Measurements from ENCODE around the gene ZNF771. TPM values are rescaled to one million over a fixed set of nuclear protein-coding genes. Genes with fewer than 3 reads are reported as not detected.

The ZNF771 gene
- total and polyA plus RNA-seq, 9 of the 15 experiments (the other 6 are each of a cell fraction or from before 2014, with no cell fraction given): 1.5 to 12.6 (median 4.4) TPM

DNA sequence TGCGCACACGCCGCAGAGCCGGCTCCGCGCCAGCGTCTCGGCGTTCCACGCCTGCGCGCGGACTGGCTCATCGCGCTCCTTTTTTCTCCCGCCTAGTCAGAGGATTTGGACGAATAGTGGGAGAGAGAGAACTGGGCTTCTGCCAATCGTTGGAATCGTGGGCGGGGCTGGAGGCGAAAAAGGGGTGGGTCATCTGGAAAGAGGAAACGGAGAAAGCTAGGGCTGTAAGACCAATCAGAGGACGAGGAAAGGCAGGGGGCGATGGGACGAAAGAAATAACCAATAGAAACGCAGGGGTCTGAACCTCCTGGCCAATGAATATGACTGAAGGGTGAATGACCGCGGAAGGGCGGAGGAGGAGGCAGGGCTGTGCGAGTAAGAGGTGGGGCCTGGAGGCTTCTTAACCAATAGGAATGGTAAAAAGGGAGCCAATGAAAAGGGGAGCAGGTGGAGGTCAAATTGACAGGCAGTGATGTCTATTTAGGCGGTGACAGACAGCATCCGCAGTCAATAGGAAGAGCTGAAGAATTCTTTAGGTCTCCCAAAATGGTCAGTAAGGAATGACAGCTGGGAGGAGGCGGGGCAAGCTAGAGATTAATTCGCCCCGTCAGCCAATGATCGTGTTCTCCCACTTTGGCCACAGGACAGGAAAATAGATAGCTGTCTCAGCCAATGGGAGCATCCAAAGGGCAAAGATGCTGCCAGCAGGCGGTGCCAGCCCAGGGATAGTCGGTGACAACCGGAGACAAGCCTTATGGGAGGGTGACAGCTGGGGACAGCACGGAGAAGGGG is 36.8 kb upstream of the ZNF771 start, which contains the start of gene TBC1D10B (continued):
- peak; percentile 82 for TF ChIP-seq ETV5 (CRISPR knock-in tag; IDR thresholded peaks at IDR 0.05; ENCODE audit: low read depth)
- peak; percentile 98 for TF ChIP-seq MBD2 (IDR thresholded peaks at IDR 0.05; ENCODE audit: borderline replicate concordance, low read depth)
- no peak for TF ChIP-seq CREB1 (IDR thresholded peaks at IDR 0.05)
- peak; percentile 68 for TF ChIP-seq CREB1 (CRISPR knock-in tag; IDR thresholded peaks at IDR 0.05)
- TF ChIP-seq NR2C2 (CRISPR knock-in tag; IDR thresholded peaks at IDR 0.05): no peak
- peak; percentile 83 for TF ChIP-seq NR2C2 (tag; IDR thresholded peaks at IDR 0.05)
- TF ChIP-seq HMGN3 (IDR thresholded peaks at IDR 0.05; ENCODE audit: borderline replicate concordance, extremely low read depth, insufficient read length, low read depth, low read length): peak; percentile 60
- TF ChIP-seq LCOR (CRISPR knock-in tag; IDR thresholded peaks at IDR 0.05): peak; percentile 95
- TF ChIP-seq HCFC1 (IDR thresholded peaks at IDR 0.05; ENCODE audit: low read depth, low read length): peak; percentile 11; the same call in 1 of the 2 replicates
- TF ChIP-seq CBX3 (IDR thresholded peaks at IDR 0.05; ENCODE audit: borderline replicate concordance in 1 of 2, low read length in 2 of 2): no peak
- peak; percentile 50; the same call in 1 of the 2 replicates for TF ChIP-seq MYNN (IDR thresholded peaks at IDR 0.05)
- no peak for TF ChIP-seq MYNN (CRISPR knock-in tag; IDR thresholded peaks at IDR 0.05)
- peak; percentile 72; the same call in 1 of the 2 replicates for TF ChIP-seq MTA3 (IDR thresholded peaks at IDR 0.05; ENCODE audit: borderline replicate concordance)
- peak; percentile 77 for TF ChIP-seq SP2 (IDR thresholded peaks at IDR 0.05; ENCODE audit: extremely low read depth, low read depth, low read length, poor library complexity, severe bottlenecking)
- TF ChIP-seq, protein P1, sequence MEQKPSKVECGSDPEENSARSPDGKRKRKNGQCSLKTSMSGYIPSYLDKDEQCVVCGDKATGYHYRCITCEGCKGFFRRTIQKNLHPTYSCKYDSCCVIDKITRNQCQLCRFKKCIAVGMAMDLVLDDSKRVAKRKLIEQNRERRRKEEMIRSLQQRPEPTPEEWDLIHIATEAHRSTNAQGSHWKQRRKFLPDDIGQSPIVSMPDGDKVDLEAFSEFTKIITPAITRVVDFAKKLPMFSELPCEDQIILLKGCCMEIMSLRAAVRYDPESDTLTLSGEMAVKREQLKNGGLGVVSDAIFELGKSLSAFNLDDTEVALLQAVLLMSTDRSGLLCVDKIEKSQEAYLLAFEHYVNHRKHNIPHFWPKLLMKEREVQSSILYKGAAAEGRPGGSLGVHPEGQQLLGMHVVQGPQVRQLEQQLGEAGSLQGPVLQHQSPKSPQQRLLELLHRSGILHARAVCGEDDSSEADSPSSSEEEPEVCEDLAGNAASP (IDR thresholded peaks at IDR 0.05): no peak
- TF ChIP-seq MEIS2 (IDR thresholded peaks at IDR 0.05; ENCODE audit: partially characterized antibody): peak; percentile 99
- TF ChIP-seq FOSL1 (tag; conservative IDR thresholded peaks at IDR 0.05): no peak
- peak; percentile 70 to 84 for TF ChIP-seq FOXK2 (conservative IDR thresholded peaks at IDR 0.05 in 1 of 2, IDR thresholded peaks at IDR 0.05 in 1 of 2; ENCODE audit: low read depth in 2 of 2)
- peak; percentile 72 for TF ChIP-seq ELF1 (tag; IDR thresholded peaks at IDR 0.05)
- TF ChIP-seq, protein P2, sequence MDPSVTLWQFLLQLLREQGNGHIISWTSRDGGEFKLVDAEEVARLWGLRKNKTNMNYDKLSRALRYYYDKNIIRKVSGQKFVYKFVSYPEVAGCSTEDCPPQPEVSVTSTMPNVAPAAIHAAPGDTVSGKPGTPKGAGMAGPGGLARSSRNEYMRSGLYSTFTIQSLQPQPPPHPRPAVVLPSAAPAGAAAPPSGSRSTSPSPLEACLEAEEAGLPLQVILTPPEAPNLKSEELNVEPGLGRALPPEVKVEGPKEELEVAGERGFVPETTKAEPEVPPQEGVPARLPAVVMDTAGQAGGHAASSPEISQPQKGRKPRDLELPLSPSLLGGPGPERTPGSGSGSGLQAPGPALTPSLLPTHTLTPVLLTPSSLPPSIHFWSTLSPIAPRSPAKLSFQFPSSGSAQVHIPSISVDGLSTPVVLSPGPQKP (CRISPR knock-in tag; IDR thresholded peaks at IDR 0.05): no peak
- TF ChIP-seq, protein P3, sequence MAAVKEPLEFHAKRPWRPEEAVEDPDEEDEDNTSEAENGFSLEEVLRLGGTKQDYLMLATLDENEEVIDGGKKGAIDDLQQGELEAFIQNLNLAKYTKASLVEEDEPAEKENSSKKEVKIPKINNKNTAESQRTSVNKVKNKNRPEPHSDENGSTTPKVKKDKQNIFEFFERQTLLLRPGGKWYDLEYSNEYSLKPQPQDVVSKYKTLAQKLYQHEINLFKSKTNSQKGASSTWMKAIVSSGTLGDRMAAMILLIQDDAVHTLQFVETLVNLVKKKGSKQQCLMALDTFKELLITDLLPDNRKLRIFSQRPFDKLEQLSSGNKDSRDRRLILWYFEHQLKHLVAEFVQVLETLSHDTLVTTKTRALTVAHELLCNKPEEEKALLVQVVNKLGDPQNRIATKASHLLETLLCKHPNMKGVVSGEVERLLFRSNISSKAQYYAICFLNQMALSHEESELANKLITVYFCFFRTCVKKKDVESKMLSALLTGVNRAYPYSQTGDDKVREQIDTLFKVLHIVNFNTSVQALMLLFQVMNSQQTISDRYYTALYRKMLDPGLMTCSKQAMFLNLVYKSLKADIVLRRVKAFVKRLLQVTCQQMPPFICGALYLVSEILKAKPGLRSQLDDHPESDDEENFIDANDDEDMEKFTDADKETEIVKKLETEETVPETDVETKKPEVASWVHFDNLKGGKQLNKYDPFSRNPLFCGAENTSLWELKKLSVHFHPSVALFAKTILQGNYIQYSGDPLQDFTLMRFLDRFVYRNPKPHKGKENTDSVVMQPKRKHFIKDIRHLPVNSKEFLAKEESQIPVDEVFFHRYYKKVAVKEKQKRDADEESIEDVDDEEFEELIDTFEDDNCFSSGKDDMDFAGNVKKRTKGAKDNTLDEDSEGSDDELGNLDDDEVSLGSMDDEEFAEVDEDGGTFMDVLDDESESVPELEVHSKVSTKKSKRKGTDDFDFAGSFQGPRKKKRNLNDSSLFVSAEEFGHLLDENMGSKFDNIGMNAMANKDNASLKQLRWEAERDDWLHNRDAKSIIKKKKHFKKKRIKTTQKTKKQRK (IDR thresholded peaks at IDR 0.05; ENCODE audit: borderline replicate concordance, low read depth, low read length): peak; percentile 92
- no peak for TF ChIP-seq TAF7 (tag; IDR thresholded peaks at IDR 0.05)

Measured in K562 (cell line).